ENCODE measurements around the gene OR6C65. TPM values are rescaled to one million over a fixed set of nuclear protein-coding genes. Genes with fewer than 3 reads are reported as not detected.

OR6C65 gene
- total RNA-seq, 1 donor from 2014 or later, result not detected

DNA sequence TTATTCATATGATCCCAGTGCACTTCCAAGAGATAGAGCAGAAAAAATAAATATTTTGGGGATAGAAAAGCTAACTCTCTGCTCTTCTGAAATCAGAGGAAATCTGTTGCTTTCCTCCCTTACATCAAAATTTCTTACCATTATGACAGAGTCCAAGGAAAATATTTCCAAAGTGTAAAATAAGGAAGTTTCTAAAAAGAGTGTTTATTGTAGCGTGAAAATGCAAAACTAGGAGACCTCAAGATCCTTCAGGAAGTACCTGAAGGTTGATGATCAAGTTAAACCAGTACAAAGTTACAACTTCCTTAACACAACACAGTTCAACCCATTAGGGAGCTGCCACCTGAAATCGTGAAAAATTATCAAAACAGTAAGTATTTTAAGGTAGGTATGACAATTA lies 43.4 kb downstream of the OR6C65 start, which contains the start of gene OR6C2:
OR6C2 (plus strand) TSS at position 301 of the 400 bp plus-strand sequence. CDS start 8,138 bp downstream, outside the sequence.
- no peak within 1 kb of the TSS for H3K4me3 Mint-ChIP-seq (ENCODE audit: unreplicated experiment)
- H3K9me3 Mint-ChIP-seq (ENCODE audit: unreplicated experiment), result no peaks in the 10 kb centered on the region
- TF ChIP-seq, protein P1, sequence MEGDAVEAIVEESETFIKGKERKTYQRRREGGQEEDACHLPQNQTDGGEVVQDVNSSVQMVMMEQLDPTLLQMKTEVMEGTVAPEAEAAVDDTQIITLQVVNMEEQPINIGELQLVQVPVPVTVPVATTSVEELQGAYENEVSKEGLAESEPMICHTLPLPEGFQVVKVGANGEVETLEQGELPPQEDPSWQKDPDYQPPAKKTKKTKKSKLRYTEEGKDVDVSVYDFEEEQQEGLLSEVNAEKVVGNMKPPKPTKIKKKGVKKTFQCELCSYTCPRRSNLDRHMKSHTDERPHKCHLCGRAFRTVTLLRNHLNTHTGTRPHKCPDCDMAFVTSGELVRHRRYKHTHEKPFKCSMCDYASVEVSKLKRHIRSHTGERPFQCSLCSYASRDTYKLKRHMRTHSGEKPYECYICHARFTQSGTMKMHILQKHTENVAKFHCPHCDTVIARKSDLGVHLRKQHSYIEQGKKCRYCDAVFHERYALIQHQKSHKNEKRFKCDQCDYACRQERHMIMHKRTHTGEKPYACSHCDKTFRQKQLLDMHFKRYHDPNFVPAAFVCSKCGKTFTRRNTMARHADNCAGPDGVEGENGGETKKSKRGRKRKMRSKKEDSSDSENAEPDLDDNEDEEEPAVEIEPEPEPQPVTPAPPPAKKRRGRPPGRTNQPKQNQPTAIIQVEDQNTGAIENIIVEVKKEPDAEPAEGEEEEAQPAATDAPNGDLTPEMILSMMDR (IDR thresholded peaks at IDR 0.05; ENCODE audit: unreplicated experiment), result no peak
- H3K36me3 Mint-ChIP-seq (ENCODE audit: low read depth, unreplicated experiment), result no peaks in the 10 kb centered on the region
- H3K4me1 Mint-ChIP-seq (ENCODE audit: unreplicated experiment), result peaks cover 3% of the 10 kb centered on the region
- DNase-seq (ENCODE audit: low spot score), result no peak
- no peak within 1 kb of the TSS for H3K27ac Mint-ChIP-seq (ENCODE audit: unreplicated experiment)
- H3K27me3 Mint-ChIP-seq (ENCODE audit: unreplicated experiment), result no peaks in the 10 kb centered on the region

DNA sequence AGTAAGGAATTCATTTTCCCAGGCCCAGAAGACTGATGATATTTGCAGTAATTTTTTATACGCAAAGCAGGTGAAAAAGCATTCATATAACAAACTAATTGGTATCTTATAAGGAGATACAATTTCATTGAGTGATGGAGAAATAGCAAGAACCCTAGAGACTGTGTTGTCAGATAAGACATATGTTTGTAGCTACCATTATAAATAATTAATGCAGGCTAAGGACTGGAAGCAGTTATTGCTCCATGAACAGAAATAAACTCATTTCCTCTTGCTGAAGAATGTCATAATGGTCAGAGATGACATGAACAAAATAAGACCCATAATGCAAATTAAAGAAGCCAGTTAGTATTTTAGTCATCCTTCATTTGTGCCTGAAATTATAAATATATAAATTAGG lies 45.0 kb downstream of the OR6C65 start:
- Mint-ChIP-seq H3K36me3 (ENCODE audit: low read depth, unreplicated experiment) (no peaks in the 10 kb centered on the region), H3K27me3 (ENCODE audit: unreplicated experiment) (no peaks in the 10 kb centered on the region)

DNA sequence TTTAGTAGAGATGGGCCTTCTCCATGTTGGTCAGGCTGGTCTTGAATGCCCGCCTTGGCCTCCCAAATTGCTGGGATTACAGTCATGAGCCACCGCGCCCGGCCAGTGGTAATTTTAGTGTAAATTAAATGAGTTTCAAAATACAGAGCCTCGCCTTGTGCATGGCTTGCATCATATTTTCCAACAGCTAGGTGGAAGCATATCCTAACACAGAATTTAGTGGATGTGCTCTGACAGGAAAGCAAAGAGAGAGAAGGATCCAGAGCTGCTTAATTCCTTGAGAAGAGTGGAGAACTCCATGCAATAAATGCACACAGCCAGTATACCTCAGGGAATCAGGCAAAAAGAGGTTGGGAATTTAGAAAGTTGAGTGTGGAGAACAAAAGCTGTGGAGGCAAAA lies 46.0 kb downstream of the OR6C65 start:
- Mint-ChIP-seq H3K4me3 (ENCODE audit: unreplicated experiment) (no peak overlapping the region), H3K27me3 (ENCODE audit: unreplicated experiment) (no peaks in the 10 kb centered on the region), H3K36me3 (ENCODE audit: low read depth, unreplicated experiment) (no peaks in the 10 kb centered on the region)

More for the DNA sequence above, 45.0 kb downstream of the OR6C65 start:
- no peak overlapping the region for H3K27ac Mint-ChIP-seq (ENCODE audit: unreplicated experiment)
- no peaks in the 10 kb centered on the region for H3K9me3 Mint-ChIP-seq (ENCODE audit: unreplicated experiment)
- no peak overlapping the region for H3K4me3 Mint-ChIP-seq (ENCODE audit: unreplicated experiment)
- H3K4me1 Mint-ChIP-seq (ENCODE audit: unreplicated experiment), result peaks cover 3% of the 10 kb centered on the region
- TF ChIP-seq, protein P1 (IDR thresholded peaks at IDR 0.05; ENCODE audit: unreplicated experiment), result no peak
- no peak for DNase-seq (ENCODE audit: low spot score)

DNA sequence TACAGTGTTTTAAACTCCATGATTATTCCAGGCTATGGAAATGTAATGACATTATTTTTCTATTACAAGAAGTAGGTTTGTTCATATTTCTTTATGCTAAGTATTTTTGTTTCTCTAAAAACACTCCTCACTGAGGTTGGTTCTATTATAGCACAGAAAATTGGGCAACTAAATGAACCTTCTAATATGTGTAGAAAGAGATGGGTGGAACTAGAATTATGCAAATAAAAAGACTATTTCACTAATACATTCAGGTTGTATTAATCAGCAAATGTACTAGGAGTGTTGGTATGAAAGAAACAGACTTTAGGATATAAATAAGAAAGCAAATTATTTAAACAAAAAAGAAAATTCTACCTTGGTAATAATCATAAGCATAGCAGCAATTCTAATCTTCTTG lies 48.5 kb downstream of the OR6C65 start:
- no peak for DNase-seq (ENCODE audit: low spot score)
- Mint-ChIP-seq H3K4me3 (ENCODE audit: unreplicated experiment) (no peak overlapping the region), H3K27me3 (ENCODE audit: unreplicated experiment) (no peaks in the 10 kb centered on the region), H3K36me3 (ENCODE audit: low read depth, unreplicated experiment) (no peaks in the 10 kb centered on the region), H3K4me1 (ENCODE audit: unreplicated experiment) (peaks cover 3% of the 10 kb centered on the region), H3K9me3 (ENCODE audit: unreplicated experiment) (no peaks in the 10 kb centered on the region), H3K27ac (ENCODE audit: unreplicated experiment) (no peak overlapping the region)
- TF ChIP-seq, protein P1 (IDR thresholded peaks at IDR 0.05; ENCODE audit: unreplicated experiment), result no peak

More for the DNA sequence above, 46.0 kb downstream of the OR6C65 start:
- Mint-ChIP-seq H3K27ac (ENCODE audit: unreplicated experiment) (no peak overlapping the region), H3K9me3 (ENCODE audit: unreplicated experiment) (no peaks in the 10 kb centered on the region), H3K4me1 (ENCODE audit: unreplicated experiment) (peaks cover 3% of the 10 kb centered on the region)
- TF ChIP-seq, protein P1 (IDR thresholded peaks at IDR 0.05; ENCODE audit: unreplicated experiment), result no peak
- DNase-seq (ENCODE audit: low spot score), result no peak

Other genes starting within 250 kb of the OR6C65 start
- not detected for gene OR10A7, start 179.5 kb upstream of the OR6C65 start, total RNA-seq (ENCODE audit: unreplicated experiment)
- gene OR6C74, start 155.9 kb upstream of the OR6C65 start, total RNA-seq (ENCODE audit: unreplicated experiment), result not detected
- gene OR6C6, start 104.0 kb upstream of the OR6C65 start, total RNA-seq (ENCODE audit: unreplicated experiment), result not detected
- not detected for gene OR6C1, start 86.2 kb upstream of the OR6C65 start, total RNA-seq (ENCODE audit: unreplicated experiment)
- not detected for gene OR6C3, start 69.8 kb upstream of the OR6C65 start, total RNA-seq (ENCODE audit: unreplicated experiment)
- gene OR6C75, start 37.6 kb upstream of the OR6C65 start, total RNA-seq (ENCODE audit: unreplicated experiment), result not detected
- not detected for gene OR6C76, start 25.7 kb downstream of the OR6C65 start, total RNA-seq (ENCODE audit: unreplicated experiment)
- not detected for gene OR6C2, start 43.5 kb downstream of the OR6C65 start, total RNA-seq (ENCODE audit: unreplicated experiment)
- gene OR6C70, start 69.6 kb downstream of the OR6C65 start, total RNA-seq (ENCODE audit: unreplicated experiment), result not detected
- gene OR6C68, start 91.8 kb downstream of the OR6C65 start, total RNA-seq (ENCODE audit: unreplicated experiment), result not detected
- not detected for gene OR6C4, start 149.1 kb downstream of the OR6C65 start, total RNA-seq (ENCODE audit: unreplicated experiment)
- gene OR2AP1, start 171.9 kb downstream of the OR6C65 start, total RNA-seq (ENCODE audit: unreplicated experiment), result not detected
- gene OR10P1, start 236.4 kb downstream of the OR6C65 start, total RNA-seq (ENCODE audit: unreplicated experiment), result not detected

Measured in endothelial cell (in vitro differentiated cells).